HPDE6-E6E7 (cell line): Measurements from ENCODE around the gene PPM1K.

ENCODE experiments used
- DNase-seq: peaks from one replicate; pipeline ENCODE4 v3.0.0; 2011; ENCODE audit warnings: missing footprints; ENCODE audit errors: extremely low spot score

Gene PPM1K

GRCh38 chr4:88276952-88277710, 7.2 kb downstream of the PPM1K start:
- no peak for DNase-seq

- no peak for DNase-seq
Observed at GRCh38 chr4:88275949-88276515, 8.3 kb downstream of the PPM1K start.

- no peak for DNase-seq
Observed at GRCh38 chr4:88275516-88275915, 8.8 kb downstream of the PPM1K start.

- DNase-seq: no peak
Observed at GRCh38 chr4:88268913-88269312, 15.4 kb downstream of the PPM1K start.

- DNase-seq: no peak
Observed at GRCh38 chr4:88264336-88264735, 20.0 kb downstream of the PPM1K start.

GRCh38 chr4:88257726-88258125, 26.6 kb downstream of the PPM1K start:
- DNase-seq: no peak

- no peak for DNase-seq
Observed at GRCh38 chr4:88255111-88255510, 29.2 kb downstream of the PPM1K start.

GRCh38 chr4:88251924-88252323, 32.4 kb downstream of the PPM1K start:
- no peak for DNase-seq

- DNase-seq: no peak
Observed at GRCh38 chr4:88247148-88247547, 37.2 kb downstream of the PPM1K start.

GRCh38 chr4:88246600-88246999, 37.8 kb downstream of the PPM1K start:
- DNase-seq: no peak

- DNase-seq: no peak
Observed at GRCh38 chr4:88244816-88245579, 39.4 kb downstream of the PPM1K start.

- DNase-seq: no peak
Observed at GRCh38 chr4:88244056-88244455, 40.3 kb downstream of the PPM1K start.

- no peak for DNase-seq
Observed at GRCh38 chr4:88242144-88242543, 42.2 kb downstream of the PPM1K start.

- DNase-seq: no peak
Observed at GRCh38 chr4:88240297-88240714, 44.1 kb downstream of the PPM1K start.

GRCh38 chr4:88230969-88231771, 53.2 kb downstream of the PPM1K start:
- DNase-seq: no peak

- no peak for DNase-seq
Observed at GRCh38 chr4:88230461-88230891, 53.9 kb downstream of the PPM1K start.

- DNase-seq: no peak
Observed at GRCh38 chr4:88227734-88228133, 56.6 kb downstream of the PPM1K start.

- DNase-seq: no peak
Observed at GRCh38 chr4:88226143-88226542, 58.2 kb downstream of the PPM1K start.

GRCh38 chr4:88225232-88226105, 58.9 kb downstream of the PPM1K start:
- DNase-seq: no peak

- DNase-seq: no peak
Observed at GRCh38 chr4:88223516-88223915, 60.8 kb downstream of the PPM1K start.

GRCh38 chr4:88219099-88219498, 65.3 kb downstream of the PPM1K start:
- DNase-seq: peak; percentile 29
